GM19099 (cell line): Measurements from ENCODE around the gene KRTAP10-12.

Experiments used
- POLR2A ChIP-seq: IDR thresholded peaks from 3 replicates; pipeline ENCODE4 v1.6.1; 2011; ENCODE audit warnings: low read depth; ENCODE audit not compliant: insufficient read length; ENCODE audit errors: extremely low read depth

The KRTAP10-12 gene

GRCh38 chr21:44658913-44659595 lies 37.9 kb upstream of the KRTAP10-12 start:
- no peak for TF ChIP-seq POLR2A

GRCh38 chr21:44664691-44665090 lies 32.3 kb upstream of the KRTAP10-12 start:
- TF ChIP-seq POLR2A: no peak

GRCh38 chr21:44666401-44667320 lies 30.3 kb upstream of the KRTAP10-12 start, which contains the start of gene KRTAP12-2:
TSS of gene KRTAP12-2 (minus strand) at chr21:44666927. CDS start at chr21:44666886, 41 bp downstream.
- TF ChIP-seq POLR2A: no peak

GRCh38 chr21:44667612-44668011 lies 29.4 kb upstream of the KRTAP10-12 start:
- TF ChIP-seq POLR2A: no peak

- no peak for TF ChIP-seq POLR2A
These were observed 26.1 kb upstream of the KRTAP10-12 start for GRCh38 chr21:44670642-44671432.

- no peak for TF ChIP-seq POLR2A
These were observed 25.1 kb upstream of the KRTAP10-12 start for GRCh38 chr21:44671911-44672310.

- no peak for TF ChIP-seq POLR2A
These were observed 19.1 kb upstream of the KRTAP10-12 start for GRCh38 chr21:44677881-44678280.

GRCh38 chr21:44681152-44681551 lies 15.8 kb upstream of the KRTAP10-12 start:
- no peak for TF ChIP-seq POLR2A

GRCh38 chr21:44681861-44682579 lies 15.0 kb upstream of the KRTAP10-12 start, which contains the start of gene KRTAP12-1:
TSS of gene KRTAP12-1 (minus strand) at chr21:44682163. CDS start at chr21:44682123, 40 bp downstream.
- TF ChIP-seq POLR2A: no peak

GRCh38 chr21:44682580-44683151 lies 14.3 kb upstream of the KRTAP10-12 start:
- no peak for TF ChIP-seq POLR2A

GRCh38 chr21:44684077-44684476 lies 12.9 kb upstream of the KRTAP10-12 start:
- no peak for TF ChIP-seq POLR2A

GRCh38 chr21:44684483-44684882 lies 12.5 kb upstream of the KRTAP10-12 start:
- TF ChIP-seq POLR2A: no peak

- TF ChIP-seq POLR2A: no peak
These were observed 10.8 kb upstream of the KRTAP10-12 start for GRCh38 chr21:44686000-44686781.

- no peak for TF ChIP-seq POLR2A
These were observed 10.0 kb upstream of the KRTAP10-12 start for GRCh38 chr21:44686843-44687561.
